ENCODE results near the gene NMNAT3.

Gene NMNAT3

GRCh38 chr3:139534992-139535879 lies 142.5 kb downstream of the NMNAT3 start:
- Histone ChIP-seq H3K4me3 (ENCODE audit: low read length, poor library complexity, severe bottlenecking) (no peak overlapping the region), H2AFZ (ENCODE audit: low read length) (no peak overlapping the region), H3K9ac (ENCODE audit: low read depth, low read length, poor library complexity, severe bottlenecking) (no peak overlapping the region), H3K9me2 (replicated peaks; ENCODE audit: low read depth, low read length) (no peaks in the 10 kb centered on the region), H3K27me3 (ENCODE audit: insufficient read depth, low read length, poor library complexity, severe bottlenecking) (no peaks in the 10 kb centered on the region), H3K36me3 (ENCODE audit: insufficient read depth, low read length) (no peaks in the 10 kb centered on the region), H4K20me1 (ENCODE audit: insufficient read depth, low read length, poor library complexity, severe bottlenecking) (no peaks in the 10 kb centered on the region), H3K79me2 (ENCODE audit: insufficient read depth, low read length) (no peaks in the 10 kb centered on the region), H3K4me2 (ENCODE audit: low read depth, low read length, poor library complexity, severe bottlenecking) (no peak overlapping the region), H3F3A (ENCODE audit: low read depth) (no peaks in the 10 kb centered on the region), H3K9me3 (ENCODE audit: insufficient read depth, low read depth, low read length) (no peaks in the 10 kb centered on the region), H3K4me1 (ENCODE audit: insufficient read depth, low read length, poor library complexity, severe bottlenecking) (peaks cover 9% of the 10 kb centered on the region)
- TF ChIP-seq, protein P1, sequence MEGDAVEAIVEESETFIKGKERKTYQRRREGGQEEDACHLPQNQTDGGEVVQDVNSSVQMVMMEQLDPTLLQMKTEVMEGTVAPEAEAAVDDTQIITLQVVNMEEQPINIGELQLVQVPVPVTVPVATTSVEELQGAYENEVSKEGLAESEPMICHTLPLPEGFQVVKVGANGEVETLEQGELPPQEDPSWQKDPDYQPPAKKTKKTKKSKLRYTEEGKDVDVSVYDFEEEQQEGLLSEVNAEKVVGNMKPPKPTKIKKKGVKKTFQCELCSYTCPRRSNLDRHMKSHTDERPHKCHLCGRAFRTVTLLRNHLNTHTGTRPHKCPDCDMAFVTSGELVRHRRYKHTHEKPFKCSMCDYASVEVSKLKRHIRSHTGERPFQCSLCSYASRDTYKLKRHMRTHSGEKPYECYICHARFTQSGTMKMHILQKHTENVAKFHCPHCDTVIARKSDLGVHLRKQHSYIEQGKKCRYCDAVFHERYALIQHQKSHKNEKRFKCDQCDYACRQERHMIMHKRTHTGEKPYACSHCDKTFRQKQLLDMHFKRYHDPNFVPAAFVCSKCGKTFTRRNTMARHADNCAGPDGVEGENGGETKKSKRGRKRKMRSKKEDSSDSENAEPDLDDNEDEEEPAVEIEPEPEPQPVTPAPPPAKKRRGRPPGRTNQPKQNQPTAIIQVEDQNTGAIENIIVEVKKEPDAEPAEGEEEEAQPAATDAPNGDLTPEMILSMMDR (conservative IDR thresholded peaks at IDR 0.05; ENCODE audit: low read length): no peak
- no peak for TF ChIP-seq EZH2phosphoT487 (IDR thresholded peaks at IDR 0.05; ENCODE audit: borderline replicate concordance)

GRCh38 chr3:139534455-139534812 lies 143.3 kb downstream of the NMNAT3 start:
- Histone ChIP-seq H3K27me3 (ENCODE audit: insufficient read depth, low read length, poor library complexity, severe bottlenecking) (no peaks in the 10 kb centered on the region), H3K9me3 (ENCODE audit: insufficient read depth, low read depth, low read length) (no peaks in the 10 kb centered on the region), H3K79me2 (ENCODE audit: insufficient read depth, low read length) (no peaks in the 10 kb centered on the region), H3K9ac (ENCODE audit: low read depth, low read length, poor library complexity, severe bottlenecking) (no peak overlapping the region), H3K4me3 (ENCODE audit: low read length, poor library complexity, severe bottlenecking) (no peak overlapping the region), H3K4me2 (ENCODE audit: low read depth, low read length, poor library complexity, severe bottlenecking) (peak overlapping the region; percentile 18), H2AFZ (ENCODE audit: low read length) (no peak overlapping the region), H3F3A (ENCODE audit: low read depth) (no peaks in the 10 kb centered on the region), H3K9me2 (replicated peaks; ENCODE audit: low read depth, low read length) (no peaks in the 10 kb centered on the region), H3K36me3 (ENCODE audit: insufficient read depth, low read length) (no peaks in the 10 kb centered on the region), H3K4me1 (ENCODE audit: insufficient read depth, low read length, poor library complexity, severe bottlenecking) (peaks cover 9% of the 10 kb centered on the region), H4K20me1 (ENCODE audit: insufficient read depth, low read length, poor library complexity, severe bottlenecking) (no peaks in the 10 kb centered on the region)
- TF ChIP-seq, protein P1 (conservative IDR thresholded peaks at IDR 0.05; ENCODE audit: low read length): no peak
- no peak for TF ChIP-seq EZH2phosphoT487 (IDR thresholded peaks at IDR 0.05; ENCODE audit: borderline replicate concordance)

DNA sequence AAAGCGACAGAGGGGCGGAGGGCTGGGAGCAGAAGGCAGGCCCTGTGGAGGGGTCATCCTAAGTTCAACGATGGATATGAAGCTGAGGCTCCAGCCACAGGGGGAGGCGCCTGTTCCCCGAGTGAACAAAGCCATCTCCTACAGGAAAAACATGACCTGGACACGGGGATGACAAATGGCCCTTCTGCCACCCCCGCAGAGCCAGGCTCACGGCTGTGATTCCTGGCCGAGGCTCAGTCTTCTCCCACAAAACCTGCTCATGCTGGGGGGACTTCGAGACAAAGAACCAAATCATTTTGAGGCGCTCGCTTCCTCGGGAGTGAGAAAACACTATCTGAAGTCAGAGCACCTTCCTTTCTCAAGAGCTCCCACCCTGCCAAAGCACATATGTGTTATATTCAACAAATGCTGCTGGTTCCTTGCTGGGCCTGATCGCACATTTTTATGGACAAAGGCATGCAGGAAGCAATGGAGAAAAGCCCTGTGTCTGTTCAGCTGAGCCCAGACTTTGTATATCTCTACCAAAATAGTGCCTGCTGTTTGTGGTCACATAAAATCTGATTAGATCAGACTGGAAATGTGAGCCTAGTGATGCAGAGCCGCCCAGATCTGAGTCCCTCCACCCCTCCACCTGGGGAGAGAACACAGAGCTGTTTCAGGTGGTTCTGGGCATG lies 143.9 kb downstream of the NMNAT3 start:
- Histone ChIP-seq H3K4me1 (ENCODE audit: insufficient read depth, low read length, poor library complexity, severe bottlenecking) (peaks cover 9% of the 10 kb centered on the region), H3K9ac (ENCODE audit: low read depth, low read length, poor library complexity, severe bottlenecking) (no peak overlapping the region), H4K20me1 (ENCODE audit: insufficient read depth, low read length, poor library complexity, severe bottlenecking) (no peaks in the 10 kb centered on the region), H3K9me2 (replicated peaks; ENCODE audit: low read depth, low read length) (no peaks in the 10 kb centered on the region), H3K27me3 (ENCODE audit: insufficient read depth, low read length, poor library complexity, severe bottlenecking) (no peaks in the 10 kb centered on the region), H3K4me2 (ENCODE audit: low read depth, low read length, poor library complexity, severe bottlenecking) (peak overlapping the region; percentile 18), H3K4me3 (ENCODE audit: low read length, poor library complexity, severe bottlenecking) (no peak overlapping the region), H3F3A (ENCODE audit: low read depth) (no peaks in the 10 kb centered on the region), H3K9me3 (ENCODE audit: insufficient read depth, low read depth, low read length) (no peaks in the 10 kb centered on the region), H2AFZ (ENCODE audit: low read length) (no peak overlapping the region), H3K79me2 (ENCODE audit: insufficient read depth, low read length) (no peaks in the 10 kb centered on the region), H3K36me3 (ENCODE audit: insufficient read depth, low read length) (no peaks in the 10 kb centered on the region)
- no peak for TF ChIP-seq EZH2phosphoT487 (IDR thresholded peaks at IDR 0.05; ENCODE audit: borderline replicate concordance)
- TF ChIP-seq, protein P1 (conservative IDR thresholded peaks at IDR 0.05; ENCODE audit: low read length): no peak

Measured in Loucy (cell line).